ENCODE data around the gene CFAP107.

DNA sequence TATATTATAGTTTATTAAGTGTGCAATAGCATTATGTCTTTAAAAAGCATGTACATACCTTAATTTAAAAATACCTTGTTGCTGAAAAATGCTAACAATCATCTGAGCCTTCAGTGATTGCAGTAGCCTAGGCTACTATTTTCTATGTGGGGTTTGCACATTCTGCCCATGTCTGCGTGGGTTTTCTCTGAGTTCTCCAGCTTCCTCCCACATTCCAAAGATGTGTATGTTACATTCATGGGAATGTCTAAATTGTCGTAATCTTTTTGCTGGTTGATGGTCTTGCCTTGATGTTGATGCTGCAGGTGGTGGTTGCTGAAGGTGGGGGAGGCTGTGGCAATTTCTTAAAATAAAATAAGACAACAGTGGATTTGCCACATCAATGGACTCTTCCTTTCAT, 17.6 kb upstream of the CFAP107 start:
- TF ChIP-seq, protein P1, sequence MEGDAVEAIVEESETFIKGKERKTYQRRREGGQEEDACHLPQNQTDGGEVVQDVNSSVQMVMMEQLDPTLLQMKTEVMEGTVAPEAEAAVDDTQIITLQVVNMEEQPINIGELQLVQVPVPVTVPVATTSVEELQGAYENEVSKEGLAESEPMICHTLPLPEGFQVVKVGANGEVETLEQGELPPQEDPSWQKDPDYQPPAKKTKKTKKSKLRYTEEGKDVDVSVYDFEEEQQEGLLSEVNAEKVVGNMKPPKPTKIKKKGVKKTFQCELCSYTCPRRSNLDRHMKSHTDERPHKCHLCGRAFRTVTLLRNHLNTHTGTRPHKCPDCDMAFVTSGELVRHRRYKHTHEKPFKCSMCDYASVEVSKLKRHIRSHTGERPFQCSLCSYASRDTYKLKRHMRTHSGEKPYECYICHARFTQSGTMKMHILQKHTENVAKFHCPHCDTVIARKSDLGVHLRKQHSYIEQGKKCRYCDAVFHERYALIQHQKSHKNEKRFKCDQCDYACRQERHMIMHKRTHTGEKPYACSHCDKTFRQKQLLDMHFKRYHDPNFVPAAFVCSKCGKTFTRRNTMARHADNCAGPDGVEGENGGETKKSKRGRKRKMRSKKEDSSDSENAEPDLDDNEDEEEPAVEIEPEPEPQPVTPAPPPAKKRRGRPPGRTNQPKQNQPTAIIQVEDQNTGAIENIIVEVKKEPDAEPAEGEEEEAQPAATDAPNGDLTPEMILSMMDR (IDR thresholded peaks at IDR 0.05): no peak
- TF ChIP-seq EZH2 (IDR thresholded peaks at IDR 0.05; ENCODE audit: borderline replicate concordance, insufficient read depth, low read depth, low read length, poor library complexity, severe bottlenecking): no peak

All from B cell (primary cell).